ENCODE measurements around the gene AUTS2.

AUTS2 gene

GRCh38 chr7:70419526-70420380, 821.5 kb downstream of the AUTS2 start:
- CTCF ChIA-PET, result interaction anchor here (0.7 kb wide), 1 partner anchor 1362 kb away, joined by 5 read pairs; no protein-coding TSS in a partner anchor
- Histone ChIP-seq H3K4me1 (ENCODE audit: control insufficient read depth, insufficient read depth, low read length) (peaks cover 5% of the 10 kb centered on the region; the same call in 1 of the 2 replicates), H3K4me3 (ENCODE audit: low read depth, low read length) (no peak overlapping the region), H3K36me3 (ENCODE audit: control insufficient read depth in 2 of 2, insufficient read depth in 1 of 2, low read length in 2 of 2) (no peaks in the 10 kb centered on the region), H3K27ac (ENCODE audit: extremely low read depth, low read depth, low read length) (no peak overlapping the region), H3K9me3 (ENCODE audit: control insufficient read depth, insufficient read depth, low read depth, low read length) (no peaks in the 10 kb centered on the region)
- POLR2A ChIA-PET, result no interaction called here
- TF ChIP-seq ZNF585B (tag by site-specific recombination; IDR thresholded peaks at IDR 0.05), result no peak
- TF ChIP-seq EGR2 (tag by site-specific recombination; IDR thresholded peaks at IDR 0.05; ENCODE audit: low read depth), result no peak
- peak; percentile 29; the same call in 1 of the 2 replicates for TF ChIP-seq ZIC2 (tag by site-specific recombination; IDR thresholded peaks at IDR 0.05)

- H3K4me3 ChIP-seq (ENCODE audit: low read depth, low read length), result no peak overlapping the region
- ChIA-PET CTCF (interaction anchor here (0.7 kb wide), 1 partner anchor 1363 kb away, joined by 5 read pairs; no protein-coding TSS in a partner anchor), POLR2A (no interaction called here)
- no peak overlapping the region for H3K27ac ChIP-seq (ENCODE audit: extremely low read depth, low read depth, low read length)
- no peaks in the 10 kb centered on the region for H3K36me3 ChIP-seq (ENCODE audit: control insufficient read depth in 2 of 2, insufficient read depth in 1 of 2, low read length in 2 of 2)
- H3K9me3 ChIP-seq (ENCODE audit: control insufficient read depth, insufficient read depth, low read depth, low read length), result no peaks in the 10 kb centered on the region
- TF ChIP-seq SP2 (tag by site-specific recombination; IDR thresholded peaks at IDR 0.05), result no peak
- TF ChIP-seq ZNF830 (tag by site-specific recombination; IDR thresholded peaks at IDR 0.05; ENCODE audit: low read depth), result no peak
- TF ChIP-seq KLF17 (tag by site-specific recombination; IDR thresholded peaks at IDR 0.05), result no peak
- no peak for TF ChIP-seq ZNF169 (tag by site-specific recombination; IDR thresholded peaks at IDR 0.05)
- TF ChIP-seq ZNF600 (tag by site-specific recombination; IDR thresholded peaks at IDR 0.05), result no peak
- no peak for TF ChIP-seq ZNF121 (tag by site-specific recombination; IDR thresholded peaks at IDR 0.05)
- TF ChIP-seq ZNF785 (tag by site-specific recombination; IDR thresholded peaks at IDR 0.05), result no peak
- TF ChIP-seq ATF2 (tag by site-specific recombination; IDR thresholded peaks at IDR 0.05; ENCODE audit: low read depth), result no peak
- no peak for TF ChIP-seq ZFP41 (tag by site-specific recombination; IDR thresholded peaks at IDR 0.05; ENCODE audit: borderline replicate concordance)
- TF ChIP-seq ZNF510 (tag by site-specific recombination; IDR thresholded peaks at IDR 0.05; ENCODE audit: insufficient replicate concordance), result no peak
- no peak for TF ChIP-seq ZNF658 (tag by site-specific recombination; IDR thresholded peaks at IDR 0.05)
- no peak for TF ChIP-seq ZNF404 (tag by site-specific recombination; IDR thresholded peaks at IDR 0.05)
- TF ChIP-seq ZNF202 (tag by site-specific recombination; IDR thresholded peaks at IDR 0.05; ENCODE audit: borderline replicate concordance), result no peak
- no peak for TF ChIP-seq YY1 (tag by site-specific recombination; IDR thresholded peaks at IDR 0.05)
- no peak for TF ChIP-seq ZNF433 (tag by site-specific recombination; IDR thresholded peaks at IDR 0.05; ENCODE audit: low read depth)
- no peak for TF ChIP-seq ZNF423 (tag by site-specific recombination; IDR thresholded peaks at IDR 0.05)
- H3K4me1 ChIP-seq (ENCODE audit: control insufficient read depth, insufficient read depth, low read length), result peaks cover 5% of the 10 kb centered on the region; the same call in 1 of the 2 replicates
Measured at GRCh38 chr7:70420381-70420662, 822.0 kb downstream of the AUTS2 start.

- TF ChIP-seq ZNF423 (tag by site-specific recombination; IDR thresholded peaks at IDR 0.05) (no peak), ZNF501 (tag by site-specific recombination; IDR thresholded peaks at IDR 0.05) (no peak), TRIM28 (IDR thresholded peaks at IDR 0.05; ENCODE audit: borderline replicate concordance, low read length) (no peak), OVOL3 (tag by site-specific recombination; IDR thresholded peaks at IDR 0.05) (no peak), ZSCAN23 (tag by site-specific recombination; IDR thresholded peaks at IDR 0.05) (no peak), ZNF473 (tag by site-specific recombination; IDR thresholded peaks at IDR 0.05) (no peak)
- Histone ChIP-seq H3K4me1 (ENCODE audit: control insufficient read depth, insufficient read depth, low read length) (peaks cover 5% of the 10 kb centered on the region; the same call in 1 of the 2 replicates), H3K27ac (ENCODE audit: extremely low read depth, low read depth, low read length) (no peak overlapping the region), H3K9me3 (ENCODE audit: control insufficient read depth, insufficient read depth, low read depth, low read length) (no peaks in the 10 kb centered on the region), H3K36me3 (ENCODE audit: control insufficient read depth in 2 of 2, insufficient read depth in 1 of 2, low read length in 2 of 2) (no peaks in the 10 kb centered on the region), H3K4me3 (ENCODE audit: low read depth, low read length) (no peak overlapping the region)
- ChIA-PET CTCF (no interaction called here), POLR2A (no interaction called here)
Measured at GRCh38 chr7:70421319-70421718, 823.0 kb downstream of the AUTS2 start.
